Measurements from ENCODE around the gene ZNF219. TPM values are rescaled to one million over a fixed set of nuclear protein-coding genes. Genes with fewer than 3 reads are reported as not detected.

Gene ZNF219
- total RNA-seq, 1 experiment from 2014 or later: 149 TPM

GRCh38 chr14:21068521-21069387 is 29.7 kb downstream of the ZNF219 start:
- CTCF ChIA-PET: interaction anchor here (0.5 to 5.9 kb wide), 41 partner anchors 10 to 406 kb away, joined by 3 to 142 read pairs (median 4); partner anchors contain the start of genes NDRG2, SLC39A2, TMEM253 and ZNF219
- Mint-ChIP-seq H3K4me1 (peaks cover 33% of the 10 kb centered on the region), H3K27ac (peak overlapping the region; percentile 72; the same call in 1 of the 2 replicates), H3K4me3 (peak overlapping the region; percentile 89), H3K36me3 (peaks cover 10% of the 10 kb centered on the region), H3K9me3 (no peaks in the 10 kb centered on the region), H3K27me3 (ENCODE audit: low read depth) (peaks cover 6% of the 10 kb centered on the region; the same call in 1 of the 2 replicates)
- POLR2A ChIA-PET: interaction anchor here (0.9 to 1.4 kb wide), 8 partner anchors 19 to 36 kb away, joined by 3 to 8 read pairs (median 4); no protein-coding TSS in a partner anchor
- 0 out of 2 replicates have a peak, but pooled peaks have one; percentile 0 for ATAC-seq
- DNase-seq (ENCODE audit: low spot score): peak; percentile 62
- TF ChIP-seq CDX4 (CRISPR knock-in tag; IDR thresholded peaks at IDR 0.05; ENCODE audit: borderline replicate concordance) (no peak), FOXK1 (CRISPR knock-in tag; IDR thresholded peaks at IDR 0.05) (0 out of 2 replicates have a peak, but pooled peaks have one; percentile 7), MAX (CRISPR knock-in tag; IDR thresholded peaks at IDR 0.05) (peak; percentile 24; the same call in 1 of the 2 replicates)

GRCh38 chr14:21066882-21067502 is 31.5 kb downstream of the ZNF219 start:
- Mint-ChIP-seq H3K4me1 (peaks cover 21% of the 10 kb centered on the region), H3K27me3 (ENCODE audit: low read depth) (peaks cover 6% of the 10 kb centered on the region; the same call in 1 of the 2 replicates), H3K4me3 (no peak overlapping the region), H3K27ac (no peak overlapping the region), H3K36me3 (no peaks in the 10 kb centered on the region), H3K9me3 (no peaks in the 10 kb centered on the region)
- ChIA-PET CTCF (interaction anchor here (0.7 to 5.9 kb wide), 14 partner anchors 15 to 422 kb away, joined by 3 to 142 read pairs (median 5); partner anchors contain the start of genes SLC39A2, TMEM253 and ZNF219), POLR2A (no interaction called here)
- no peak for ATAC-seq
- DNase-seq (ENCODE audit: low spot score): no peak
- no peak for TF ChIP-seq STAT6 (CRISPR knock-in tag; conservative IDR thresholded peaks at IDR 0.05; ENCODE audit: low read depth)
- no peak for TF ChIP-seq ZNF396 (CRISPR knock-in tag; IDR thresholded peaks at IDR 0.05; ENCODE audit: borderline replicate concordance)
- no peak for TF ChIP-seq CTCF (IDR thresholded peaks at IDR 0.05)
- no peak for TF ChIP-seq ATF2 (CRISPR knock-in tag; IDR thresholded peaks at IDR 0.05; ENCODE audit: borderline replicate concordance, low read depth)
- no peak for TF ChIP-seq PRRX2 (CRISPR knock-in tag; IDR thresholded peaks at IDR 0.05)
- TF ChIP-seq GTF2I (CRISPR knock-in tag; conservative IDR thresholded peaks at IDR 0.05): no peak
- TF ChIP-seq ARID4B (CRISPR knock-in tag; IDR thresholded peaks at IDR 0.05; ENCODE audit: borderline replicate concordance): no peak
- no peak for TF ChIP-seq E2F1 (CRISPR knock-in tag; IDR thresholded peaks at IDR 0.05)
- TF ChIP-seq E2F5 (CRISPR knock-in tag; IDR thresholded peaks at IDR 0.05): no peak
- TF ChIP-seq ZNF317 (CRISPR knock-in tag; IDR thresholded peaks at IDR 0.05; ENCODE audit: borderline replicate concordance, low read depth): no peak
- no peak for TF ChIP-seq OVOL2 (CRISPR knock-in tag; IDR thresholded peaks at IDR 0.05; ENCODE audit: borderline replicate concordance)

Measured in WTC11 (cell line).